ENCODE data around the gene ALK. TPM values are rescaled to one million over a fixed set of nuclear protein-coding genes. Genes with fewer than 3 reads are reported as not detected.

The ALK gene
- polyA plus RNA-seq, 12 donors, result 0.03 to 1.6 (median 0.12) TPM; not detected in 1

DNA sequence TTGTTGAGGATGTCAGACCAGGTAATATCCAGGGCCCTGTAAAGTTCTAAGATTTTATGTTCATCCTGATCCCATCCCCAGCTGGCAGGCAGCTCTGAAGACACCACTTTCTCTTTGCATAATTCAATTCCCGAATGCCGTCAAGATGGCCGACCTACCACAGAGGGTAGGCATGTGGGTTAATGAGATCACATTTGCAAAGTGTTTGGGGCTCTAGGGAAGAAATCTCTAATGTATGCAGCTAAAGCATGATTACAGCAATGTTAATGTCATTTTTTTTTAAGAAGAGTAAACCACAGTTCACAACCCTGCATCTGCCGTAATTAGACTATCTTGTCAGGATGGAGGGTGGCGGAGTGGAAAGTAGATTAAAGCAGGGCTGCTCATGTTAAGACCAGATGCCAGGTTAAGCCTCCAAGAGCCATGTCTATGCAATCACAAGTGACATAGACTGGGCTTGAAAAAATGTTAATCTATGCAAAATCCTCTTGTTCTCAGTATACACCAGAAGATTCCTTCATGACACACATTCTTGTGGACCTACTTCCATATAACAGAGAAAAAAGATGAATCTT, 131.4 kb downstream of the ALK start:
- no peak for DNase-seq

DNA sequence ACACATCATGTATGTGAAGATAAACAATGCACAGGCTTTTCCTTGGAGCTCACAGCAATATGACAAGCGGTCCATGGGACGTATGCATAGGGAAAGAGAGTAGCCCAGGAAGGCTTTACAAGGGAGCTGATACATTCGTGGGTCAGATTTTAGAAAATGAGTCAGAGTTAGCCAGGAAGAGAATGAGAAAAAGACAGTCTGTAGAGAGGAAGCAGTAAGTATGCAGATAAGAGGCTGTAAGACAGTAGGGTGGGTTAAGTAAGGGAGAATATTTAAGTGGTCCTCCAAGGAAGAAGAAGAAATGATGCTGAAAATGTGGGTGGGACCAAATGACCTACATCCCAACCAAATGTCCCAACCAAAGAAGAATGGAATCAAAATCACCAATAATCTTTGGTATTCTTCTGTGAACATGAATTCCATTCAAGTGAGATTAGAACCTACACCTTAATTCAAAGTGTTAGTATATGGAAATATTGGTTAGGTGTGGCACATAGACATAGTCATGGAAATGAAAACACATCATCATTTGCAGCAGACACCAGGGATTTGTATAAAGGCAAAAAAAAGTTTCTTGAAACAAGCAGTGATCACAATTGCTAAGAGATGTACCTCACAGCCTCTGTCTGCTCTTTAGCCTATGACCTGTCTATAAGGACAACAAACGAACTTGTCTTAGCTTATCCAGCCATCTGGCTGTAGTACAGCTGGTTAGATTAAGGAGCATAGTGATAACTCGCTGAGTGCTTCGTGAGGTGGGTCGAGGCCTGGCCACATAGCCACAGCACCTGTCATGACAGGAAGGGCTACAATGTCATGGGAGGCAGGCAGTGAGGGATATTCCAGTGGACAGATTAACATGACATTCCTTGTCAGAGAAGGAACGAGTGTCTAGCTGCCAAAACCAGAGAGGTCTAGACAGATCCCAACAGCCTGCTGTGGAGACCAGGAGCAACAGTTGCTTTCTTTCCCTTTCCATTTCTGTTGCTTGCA, 133.6 kb downstream of the ALK start:
- no peak for DNase-seq

DNA sequence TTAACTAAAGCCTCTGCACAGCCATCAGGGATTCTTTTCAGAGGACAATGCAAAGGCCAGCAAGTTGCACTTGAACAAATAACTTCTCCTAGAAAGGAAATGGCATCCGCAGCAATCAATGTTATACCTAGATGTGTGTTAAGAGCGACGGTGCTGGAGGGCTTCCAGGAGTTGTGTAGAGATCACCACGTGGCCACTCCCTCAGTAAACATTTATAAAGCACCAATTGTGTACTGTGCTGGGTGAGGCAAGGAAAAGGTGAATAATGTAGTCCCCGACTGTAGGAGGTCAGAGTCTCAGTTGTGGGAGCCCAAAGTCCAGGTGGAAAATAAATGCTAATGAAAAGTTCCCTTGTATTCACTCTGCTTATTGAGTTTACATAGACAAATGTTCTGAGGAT, 135.0 kb downstream of the ALK start:
- DNase-seq, result no peak

DNA sequence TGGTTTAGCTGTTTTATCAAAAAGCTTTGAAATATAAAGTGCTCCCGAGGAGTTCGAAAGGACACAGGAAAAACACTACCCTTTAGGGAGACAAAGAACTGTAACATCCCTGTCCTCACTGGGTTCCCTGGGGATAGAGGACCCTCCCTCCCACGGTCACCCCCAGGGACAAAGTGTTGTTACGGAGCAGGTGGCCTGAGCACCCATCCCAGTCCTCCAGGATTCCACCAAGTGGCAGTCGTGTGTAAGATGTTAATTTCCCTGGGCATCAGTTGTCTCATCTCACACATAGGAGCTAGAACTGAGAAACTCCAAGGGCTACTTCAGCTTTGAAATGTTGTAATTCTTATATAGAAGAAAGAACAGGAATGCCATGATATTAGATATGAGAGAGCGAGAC, 137.7 kb downstream of the ALK start:
- no peak for DNase-seq

DNA sequence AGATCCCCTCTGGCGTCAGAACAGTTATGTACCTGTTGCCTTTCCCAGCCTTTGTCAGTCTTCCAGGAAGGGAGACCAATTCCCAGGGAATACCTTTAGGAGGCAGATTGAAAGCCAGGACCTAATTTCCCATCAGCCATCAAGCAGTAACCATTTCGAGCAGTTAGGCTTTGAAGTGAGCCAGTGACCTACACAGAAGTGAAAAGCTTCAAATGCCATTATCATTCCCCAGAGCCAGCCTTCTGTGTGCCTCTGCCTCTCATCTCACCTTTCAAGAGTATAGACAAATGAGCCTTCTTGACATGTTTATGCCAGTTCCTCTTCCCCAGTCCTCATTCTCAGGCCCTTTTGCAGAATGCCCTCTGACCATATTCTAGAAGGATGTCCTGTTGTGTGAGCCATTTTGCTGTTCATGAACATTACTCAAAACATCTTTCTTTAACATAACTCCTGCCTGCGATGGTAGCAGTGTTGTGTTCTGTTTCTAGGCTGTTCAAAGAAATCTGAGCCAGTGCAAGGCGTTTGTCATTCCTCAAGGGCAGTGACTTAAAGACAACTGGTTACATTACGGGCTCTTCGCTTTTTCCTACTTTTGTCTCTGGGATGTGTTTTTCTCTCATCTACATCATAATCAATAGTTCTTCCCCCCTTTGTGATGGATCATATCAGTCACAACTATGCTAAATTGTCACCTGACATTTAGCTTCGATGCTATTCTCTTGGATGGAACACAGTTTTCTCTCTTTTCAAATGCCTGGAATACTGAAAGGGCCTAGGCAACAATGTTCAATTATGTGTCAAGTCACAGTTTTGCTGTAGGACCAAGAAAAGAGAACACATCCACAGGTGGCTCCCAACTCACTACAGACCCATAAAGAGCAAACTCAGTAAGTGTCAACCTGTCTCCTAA, 138.6 kb downstream of the ALK start:
- DNase-seq, result no peak

DNA sequence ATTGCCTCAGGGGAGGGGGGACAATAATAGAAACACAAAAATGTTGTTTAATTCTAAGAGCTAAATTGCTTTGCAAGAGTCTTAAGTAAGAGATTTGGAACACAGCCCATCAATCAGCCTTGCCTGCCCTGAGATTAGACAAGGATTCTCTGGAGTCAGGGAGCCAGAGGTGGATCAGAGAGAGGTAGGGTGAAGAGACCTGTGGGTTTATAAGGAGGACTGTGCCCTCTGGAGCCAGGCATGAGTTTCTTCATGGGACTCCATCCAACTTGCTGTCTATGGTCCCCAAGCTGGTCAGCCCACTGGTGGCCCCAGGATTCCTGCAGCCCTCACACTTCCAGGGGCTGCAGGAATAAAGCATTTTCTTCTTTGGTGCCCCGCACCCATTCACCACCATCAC, 139.3 kb downstream of the ALK start:
- DNase-seq, result no peak

DNA sequence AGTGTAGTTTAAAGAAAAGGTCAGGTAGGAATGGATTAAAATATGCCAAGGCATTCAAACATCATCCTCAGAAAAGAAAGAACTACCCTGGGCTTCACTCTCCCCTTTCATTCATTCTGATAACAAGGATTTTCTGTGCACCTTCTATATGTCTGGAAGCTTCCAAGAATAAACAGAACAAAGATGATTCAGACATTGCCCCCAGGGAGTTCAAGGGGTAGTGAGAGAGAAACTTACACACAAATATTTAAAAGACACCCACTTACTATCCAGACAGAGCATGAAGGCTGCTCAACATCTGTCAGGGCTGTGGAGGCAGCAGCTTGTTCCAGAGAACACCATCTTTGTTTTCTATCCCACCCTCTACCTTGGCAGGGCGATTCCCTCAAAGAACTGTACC, 140.5 kb downstream of the ALK start:
- no peak for DNase-seq

DNA sequence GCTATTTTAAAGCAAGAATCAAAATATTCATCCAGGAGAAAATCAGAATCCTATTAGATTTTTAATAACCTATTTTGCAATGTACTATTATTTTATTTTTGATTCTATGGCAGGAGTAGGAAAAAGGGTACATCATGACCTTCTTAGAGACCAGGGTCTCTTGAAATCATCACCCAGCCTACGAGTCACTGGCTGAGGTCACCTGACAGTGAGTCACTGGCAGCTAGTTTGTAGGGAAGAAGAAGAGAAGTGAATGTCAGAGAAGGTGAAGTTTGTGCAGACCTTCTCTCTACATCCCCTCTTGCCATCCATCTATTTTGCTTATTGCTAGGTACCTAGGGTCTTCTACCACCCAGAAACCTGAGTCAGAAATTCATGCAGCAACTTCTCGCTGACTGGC, 144.2 kb downstream of the ALK start:
- no peak for DNase-seq

GRCh38 chr2:29776406-29776805, 145.0 kb downstream of the ALK start:
- no peak for DNase-seq

- no peak for DNase-seq
Measured at GRCh38 chr2:29775937-29776336, 145.4 kb downstream of the ALK start.

DNA sequence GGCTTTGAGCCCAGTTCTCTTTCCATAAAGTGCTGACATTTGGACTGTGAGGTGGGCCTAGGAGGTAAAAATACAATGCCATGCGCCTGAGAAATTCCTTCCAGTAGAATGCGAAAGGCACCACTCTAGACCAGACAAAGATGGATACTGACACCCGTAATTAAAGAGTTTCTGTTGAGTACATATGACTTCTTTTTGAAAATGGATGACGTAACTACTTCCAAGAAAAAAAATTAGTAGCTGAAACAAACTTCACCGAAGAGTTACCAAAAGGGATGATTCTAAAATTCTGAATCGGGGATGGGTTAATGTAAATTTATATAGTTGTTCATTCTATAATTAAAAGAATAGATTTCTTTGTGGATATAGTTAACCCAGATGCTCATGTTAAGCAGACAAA, 146.8 kb downstream of the ALK start:
- DNase-seq, result no peak

DNA sequence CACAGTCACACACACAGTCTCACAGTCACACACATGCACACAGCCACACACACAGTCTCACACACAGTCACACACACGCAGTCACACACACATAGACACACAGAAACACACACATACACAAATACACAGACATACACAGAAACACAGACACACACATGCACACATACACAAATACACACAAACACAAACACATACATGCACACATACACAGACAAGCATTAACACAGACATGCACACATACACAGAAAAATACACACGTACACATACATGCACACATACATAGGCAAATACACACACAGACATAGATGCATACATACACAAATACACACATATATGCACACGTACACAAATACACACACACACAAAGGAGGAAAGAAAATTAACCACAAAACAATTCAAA, 150.5 kb downstream of the ALK start:
- DNase-seq, result no peak

GRCh38 chr2:29769847-29770246, 151.5 kb downstream of the ALK start:
- no peak for DNase-seq

DNA sequence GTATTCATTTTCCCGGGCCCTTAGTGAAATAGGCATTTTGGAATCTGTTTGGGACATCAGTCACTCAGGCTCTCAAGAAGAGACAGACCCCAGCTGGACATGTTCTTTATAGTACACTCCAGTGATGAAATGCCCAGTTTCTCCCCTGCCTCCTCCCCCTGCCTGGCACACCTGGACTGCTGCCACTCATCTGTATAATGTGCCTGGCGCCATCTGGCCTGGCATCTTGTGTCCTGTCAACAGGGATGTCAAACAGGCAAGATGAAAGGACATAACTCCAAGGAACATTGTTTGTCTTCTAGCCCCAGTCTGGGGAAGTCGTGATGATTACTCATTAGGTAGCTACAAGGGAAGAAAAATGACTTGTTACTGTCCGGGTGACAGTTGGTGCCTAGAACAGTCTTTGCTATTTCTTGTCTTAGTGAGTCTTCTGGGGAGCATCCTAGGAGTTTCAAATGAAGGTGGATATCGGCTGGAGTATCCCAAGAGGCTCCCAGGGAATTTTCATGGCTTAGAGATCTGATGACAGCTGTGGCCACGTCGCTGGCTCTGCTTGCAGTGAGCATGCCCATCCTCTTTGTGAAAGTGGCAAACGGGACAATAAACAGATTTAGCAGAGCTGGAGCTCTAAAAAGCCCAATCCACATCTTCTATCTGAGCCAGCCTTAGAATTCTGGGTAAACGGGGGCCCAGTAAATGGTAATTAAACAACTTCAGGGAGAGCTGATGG, 153.6 kb downstream of the ALK start:
- no peak for DNase-seq

DNA sequence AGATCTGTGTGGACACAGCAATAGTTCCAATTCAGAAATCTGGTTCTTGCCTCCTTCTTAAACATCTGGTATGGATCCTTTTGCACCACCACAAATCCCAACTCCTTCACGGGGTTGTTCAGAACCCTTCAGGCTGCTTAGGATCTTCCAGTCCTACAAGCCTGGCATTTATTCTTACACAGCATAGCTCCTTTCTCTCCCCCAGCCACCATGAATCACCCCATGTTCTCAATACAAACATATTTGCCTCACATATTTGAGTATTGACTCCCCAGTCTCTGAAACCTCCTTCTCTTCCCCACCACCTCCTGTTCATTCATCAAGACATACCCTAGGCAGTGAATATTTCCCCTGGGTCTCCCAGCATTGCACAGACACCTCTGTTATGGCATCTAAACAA, 155.2 kb downstream of the ALK start:
- DNase-seq, result no peak

DNA sequence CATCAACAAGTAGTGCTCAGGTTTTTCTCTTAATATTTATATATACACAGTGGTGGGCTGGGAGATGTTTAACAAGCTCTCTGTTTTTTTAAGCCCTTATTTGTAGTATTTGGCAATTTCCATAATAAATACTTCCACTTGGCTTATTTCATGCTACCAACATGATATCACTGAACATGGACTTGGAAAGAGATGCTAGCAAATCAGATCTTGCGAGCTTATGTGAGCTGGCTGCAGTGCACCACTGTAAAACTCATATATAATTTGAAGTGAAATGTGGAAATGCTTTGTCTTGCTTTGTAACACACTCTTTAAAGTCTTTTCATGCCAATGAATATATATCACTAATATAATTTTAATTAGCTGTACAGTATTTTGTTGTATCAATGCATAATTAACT, 155.7 kb downstream of the ALK start:
- DNase-seq, result peak; percentile 40

- DNase-seq, result no peak
Measured at GRCh38 chr2:29763371-29763770, 158.0 kb downstream of the ALK start.

- no peak for DNase-seq
Measured at GRCh38 chr2:29762239-29762638, 159.1 kb downstream of the ALK start.

DNA sequence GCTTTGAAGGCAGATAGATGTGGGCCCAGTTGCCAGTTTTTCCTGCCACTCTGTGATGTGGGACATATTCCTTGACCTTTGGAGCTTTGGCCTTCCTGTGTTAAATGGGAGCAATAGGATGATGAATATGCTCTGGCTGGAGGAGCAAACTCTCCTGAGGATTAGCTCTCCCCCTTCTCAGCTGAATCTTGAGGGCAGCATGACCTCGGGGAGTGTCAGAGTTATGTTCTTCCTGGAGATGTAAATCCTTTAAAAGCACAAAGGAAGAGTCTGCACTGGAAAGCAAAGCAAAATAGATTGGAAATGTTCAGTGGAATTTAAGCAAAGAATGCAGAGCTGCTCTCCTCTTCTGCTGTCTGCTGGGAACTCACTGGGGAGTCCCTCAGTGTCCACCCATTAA, 160.1 kb downstream of the ALK start:
- DNase-seq, result no peak

- no peak for DNase-seq
Measured at GRCh38 chr2:29760008-29760407, 161.4 kb downstream of the ALK start.

DNA sequence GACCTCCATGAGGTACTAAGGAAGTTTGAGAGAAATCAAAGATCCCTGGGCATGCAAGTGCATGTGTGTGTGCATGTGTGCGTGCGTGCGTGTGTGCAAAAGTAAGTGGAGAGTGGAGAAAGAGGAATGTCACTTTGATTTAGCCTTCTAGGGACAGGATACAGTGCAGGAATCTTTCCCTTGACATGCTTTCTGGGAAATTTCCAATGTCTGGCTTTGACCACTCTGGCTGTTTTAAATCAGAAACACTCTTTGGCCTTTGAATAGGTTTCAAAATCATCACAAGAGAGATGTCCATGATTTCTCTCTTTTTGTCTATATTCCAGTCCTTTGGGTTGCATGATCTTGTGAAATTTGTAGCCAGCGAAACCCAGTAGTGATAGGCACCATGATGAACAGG, 162.0 kb downstream of the ALK start:
- DNase-seq, result no peak

DNA sequence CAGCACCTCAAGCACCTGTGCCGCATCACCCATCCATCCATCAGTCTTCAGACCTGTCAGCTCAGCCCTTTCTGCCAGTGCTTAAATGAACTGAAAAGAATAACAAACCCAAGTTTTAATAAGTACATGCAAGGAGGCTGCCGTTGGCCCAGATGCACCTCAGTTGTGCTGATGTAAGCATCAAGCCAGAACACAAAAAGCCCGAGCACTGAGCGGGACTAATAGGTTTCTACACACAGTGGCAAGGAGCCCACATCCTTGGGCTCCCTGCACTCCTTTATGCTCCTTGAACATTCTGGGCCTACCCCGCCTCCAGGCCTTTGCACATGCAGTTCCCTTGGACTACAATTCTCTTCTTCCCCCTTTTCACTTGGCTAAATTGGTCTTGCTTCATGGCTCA, 165.6 kb downstream of the ALK start:
- DNase-seq, result no peak
